ENCODE results near the gene SGTA. TPM values are rescaled to one million over a fixed set of nuclear protein-coding genes. Genes with fewer than 3 reads are reported as not detected.

SGTA gene
- total RNA-seq, 2 experiments from 2014 or later, result 51.0 to 51.1 TPM

DNA sequence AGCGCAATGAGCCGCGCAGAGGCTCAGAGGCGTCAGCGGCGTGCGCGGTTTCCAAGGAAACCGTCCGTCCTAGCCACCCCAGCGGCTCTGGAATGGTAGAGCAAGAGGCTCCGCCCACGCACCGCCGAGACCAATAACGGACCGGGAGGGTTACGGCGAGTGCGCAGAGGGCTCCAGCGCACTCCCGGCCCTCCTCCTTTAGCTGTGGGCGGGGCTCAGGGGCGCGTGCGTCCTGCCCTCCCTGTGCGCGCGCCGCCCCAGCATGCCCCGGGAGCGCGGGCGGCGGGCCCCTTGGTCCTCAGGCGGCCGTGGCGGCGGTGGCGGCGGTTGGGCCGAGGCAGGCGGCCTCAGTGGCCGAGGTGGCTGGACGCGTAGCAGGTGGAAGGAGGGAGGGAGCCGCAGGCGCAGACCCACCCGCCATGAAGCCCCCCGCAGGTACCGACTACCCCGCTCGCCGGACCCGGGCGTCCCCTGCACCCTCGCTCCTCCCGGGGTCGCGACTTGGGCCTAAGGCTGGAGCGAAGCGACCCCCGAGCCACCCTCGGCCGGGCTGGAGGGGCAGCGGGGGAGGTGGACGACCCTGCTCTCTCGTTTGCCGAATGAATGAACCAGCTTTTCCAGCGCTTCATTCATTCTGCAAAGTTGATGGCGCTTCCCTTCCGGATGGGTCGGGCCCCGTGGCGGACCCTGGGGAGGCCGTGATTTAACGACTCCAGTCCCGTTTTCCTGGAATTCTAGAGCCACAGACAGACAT is 2.3 kb upstream of the SGTA start, which contains the start of gene THOP1:
TSS of gene THOP1 (plus strand) at position 260 of the 754 bp plus-strand sequence. CDS start at position 420, 160 bp downstream.
- peak within 1 kb of the TSS; percentile 90 for H3K4me3 Mint-ChIP-seq
- ATAC-seq (peak; percentile 91), DNase-seq (peak; percentile 99)
- H3K9me3 Mint-ChIP-seq (ENCODE audit: insufficient read depth), result no peaks in the 10 kb centered on the region
- CTCF ChIA-PET, result interaction anchor here (0.9 kb wide), 1 partner anchor 250 kb away, joined by 3 read pairs; no protein-coding TSS in a partner anchor
- peaks cover 19% of the 10 kb centered on the region for H3K36me3 Mint-ChIP-seq (ENCODE audit: low read depth)
- POLR2A ChIA-PET, result interaction anchor here (0.6 kb wide), 1 partner anchor 1256 kb away, joined by 3 read pairs; no protein-coding TSS in a partner anchor
- peak within 1 kb of the TSS; percentile 81 for H3K27ac Mint-ChIP-seq
- peaks cover 61% of the 10 kb centered on the region for H3K4me1 Mint-ChIP-seq (ENCODE audit: low read depth)
- H3K27me3 Mint-ChIP-seq (ENCODE audit: low read depth), result no peaks in the 10 kb centered on the region

DNA sequence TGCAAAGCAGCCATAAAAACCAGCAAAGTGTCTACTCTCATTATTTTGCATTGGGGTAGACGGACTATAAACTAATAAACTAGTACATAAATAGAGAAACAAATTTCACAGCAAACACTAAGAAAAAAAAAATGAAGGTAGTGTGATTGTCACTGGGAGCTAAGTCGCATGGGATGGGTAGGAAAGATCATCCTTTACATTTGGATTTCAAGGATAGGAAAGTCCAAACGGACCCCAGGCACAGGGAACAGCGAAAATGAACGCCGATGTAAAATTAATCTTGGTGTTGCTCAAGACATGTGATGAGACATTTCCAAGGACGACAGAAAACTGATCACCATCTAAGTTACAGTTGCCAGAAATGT is 690 bp upstream of the SGTA start:
- ChIA-PET CTCF (interaction anchor here (0.9 to 1.1 kb wide), 2 partner anchors 15 to 135 kb away, joined by 3 read pairs; no protein-coding TSS in a partner anchor), POLR2A (interaction anchor here (0.6 to 0.7 kb wide), 4 partner anchors 118 to 871 kb away, joined by 3 to 6 read pairs (median 4); no protein-coding TSS in a partner anchor)
- ATAC-seq, result no peak

DNA sequence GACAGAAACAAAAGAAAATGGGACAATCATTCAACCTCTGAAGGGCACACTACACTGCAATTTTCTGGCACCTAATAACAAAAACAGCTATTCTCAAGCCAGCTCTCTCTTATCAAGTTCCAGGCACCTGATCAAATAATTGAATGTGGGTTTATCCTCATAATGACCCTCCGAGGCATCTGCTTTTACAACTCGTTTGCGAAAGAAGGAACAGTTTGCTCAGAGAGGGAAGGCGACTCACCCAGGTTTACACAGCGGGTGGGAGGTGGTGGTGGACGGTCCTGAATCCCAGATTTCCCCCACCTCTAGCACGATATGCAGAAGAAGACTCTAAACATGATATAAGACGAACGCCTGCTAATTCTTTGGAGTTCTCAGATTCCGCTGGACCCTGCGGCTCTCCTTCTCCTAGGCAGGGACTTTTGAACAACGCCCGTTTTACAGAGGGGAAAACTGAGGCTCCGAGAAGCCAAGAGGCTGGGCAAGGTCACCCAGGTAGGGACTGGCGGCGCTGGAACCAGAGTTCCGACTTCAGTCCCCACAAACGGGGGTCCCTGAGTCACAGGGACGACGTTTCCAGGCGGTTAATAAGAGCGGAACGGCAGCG is 641 bp downstream of the SGTA start:
- peaks cover 56% of the 10 kb centered on the region for H3K4me1 Mint-ChIP-seq (ENCODE audit: low read depth)
- peak; percentile 30 for DNase-seq
- peak overlapping the region; percentile 97 for H3K27ac Mint-ChIP-seq

More for the DNA sequence above, 690 bp upstream of the SGTA start:
- H3K36me3 Mint-ChIP-seq (ENCODE audit: low read depth), result peaks cover 13% of the 10 kb centered on the region
- H3K27ac Mint-ChIP-seq, result peak overlapping the region; percentile 97
- no peaks in the 10 kb centered on the region for H3K9me3 Mint-ChIP-seq (ENCODE audit: insufficient read depth)
- H3K4me3 Mint-ChIP-seq, result peak overlapping the region; percentile 88
- DNase-seq, result no peak
- H3K4me1 Mint-ChIP-seq (ENCODE audit: low read depth), result peaks cover 61% of the 10 kb centered on the region
- H3K27me3 Mint-ChIP-seq (ENCODE audit: low read depth), result no peaks in the 10 kb centered on the region

DNA sequence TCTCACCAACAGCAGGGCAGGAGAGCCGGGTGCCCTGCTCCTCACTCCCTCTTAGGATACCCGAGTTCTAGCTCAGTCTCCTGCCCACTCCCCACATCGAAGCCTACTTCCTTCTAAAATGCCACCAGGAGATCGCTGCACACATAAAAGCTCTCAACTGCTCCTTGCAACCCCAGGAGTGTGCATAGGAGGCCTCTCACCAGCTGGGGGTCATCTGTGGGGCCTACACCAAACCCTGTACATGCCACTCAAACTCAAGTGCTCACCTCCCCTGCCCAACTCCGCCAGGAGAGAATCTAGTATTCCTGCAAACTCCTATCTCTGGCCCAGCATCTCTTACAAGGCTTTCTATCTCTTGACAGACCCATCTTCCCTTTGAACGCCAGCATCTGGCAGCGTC is 2.8 kb downstream of the SGTA start:
- H3K27ac Mint-ChIP-seq, result no peak overlapping the region

More for the DNA sequence above, 641 bp downstream of the SGTA start:
- Mint-ChIP-seq H3K4me3 (peak overlapping the region; percentile 88), H3K9me3 (ENCODE audit: insufficient read depth) (no peaks in the 10 kb centered on the region), H3K36me3 (ENCODE audit: low read depth) (peaks cover 12% of the 10 kb centered on the region), H3K27me3 (ENCODE audit: low read depth) (no peaks in the 10 kb centered on the region)
- ChIA-PET CTCF (interaction anchor here (1.0 to 2.1 kb wide), 5 partner anchors 11 to 134 kb away, joined by 3 to 6 read pairs (median 4); no protein-coding TSS in a partner anchor), POLR2A (no interaction called here)
- ATAC-seq, result no peak

DNA sequence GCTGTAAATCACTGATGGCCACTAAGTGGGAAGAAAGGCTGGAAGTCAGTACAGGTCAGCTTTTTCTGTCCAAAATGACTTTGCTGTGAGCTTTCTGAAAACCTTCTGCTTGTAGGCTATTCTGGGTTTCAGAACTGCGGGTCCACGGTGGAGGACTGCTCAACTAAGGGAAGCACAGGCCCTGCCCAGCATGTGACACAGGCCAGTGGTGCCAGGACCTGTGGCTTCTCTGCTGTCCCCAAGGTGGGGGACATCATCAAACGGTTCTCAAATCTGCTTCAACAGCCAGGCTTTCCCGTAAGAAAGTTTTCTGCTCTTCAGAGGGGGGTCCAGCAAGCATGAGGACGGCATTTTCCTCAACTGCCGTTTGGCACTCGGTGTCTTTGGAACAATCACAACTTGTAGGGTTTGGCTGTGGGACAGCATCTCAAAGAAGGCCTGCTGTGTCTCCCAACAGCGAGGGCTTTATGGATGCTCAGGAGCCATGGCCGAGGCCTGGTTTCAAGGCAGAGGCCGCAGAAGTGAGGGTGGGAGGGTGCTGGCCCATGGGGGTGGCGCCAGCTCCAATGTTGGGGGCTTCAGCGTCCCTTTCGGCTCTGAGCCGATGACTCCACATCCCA is 3.8 kb downstream of the SGTA start:
- peaks cover 57% of the 10 kb centered on the region for H3K4me1 Mint-ChIP-seq (ENCODE audit: low read depth)
- H3K27ac Mint-ChIP-seq, result no peak overlapping the region
- no peaks in the 10 kb centered on the region for H3K9me3 Mint-ChIP-seq (ENCODE audit: insufficient read depth)
- ChIA-PET POLR2A (no interaction called here), CTCF (no interaction called here)
- DNase-seq (no peak), ATAC-seq (no peak)
- H3K4me3 Mint-ChIP-seq, result no peak overlapping the region
- H3K36me3 Mint-ChIP-seq (ENCODE audit: low read depth), result peaks cover 20% of the 10 kb centered on the region
- H3K27me3 Mint-ChIP-seq (ENCODE audit: low read depth), result no peaks in the 10 kb centered on the region

More for the DNA sequence above, 2.8 kb downstream of the SGTA start:
- DNase-seq (no peak), ATAC-seq (no peak)
- Mint-ChIP-seq H3K27me3 (ENCODE audit: low read depth) (no peaks in the 10 kb centered on the region), H3K4me3 (no peak overlapping the region), H3K4me1 (ENCODE audit: low read depth) (peaks cover 56% of the 10 kb centered on the region), H3K9me3 (ENCODE audit: insufficient read depth) (no peaks in the 10 kb centered on the region), H3K36me3 (ENCODE audit: low read depth) (peaks cover 16% of the 10 kb centered on the region)
- ChIA-PET POLR2A (no interaction called here), CTCF (no interaction called here)

DNA sequence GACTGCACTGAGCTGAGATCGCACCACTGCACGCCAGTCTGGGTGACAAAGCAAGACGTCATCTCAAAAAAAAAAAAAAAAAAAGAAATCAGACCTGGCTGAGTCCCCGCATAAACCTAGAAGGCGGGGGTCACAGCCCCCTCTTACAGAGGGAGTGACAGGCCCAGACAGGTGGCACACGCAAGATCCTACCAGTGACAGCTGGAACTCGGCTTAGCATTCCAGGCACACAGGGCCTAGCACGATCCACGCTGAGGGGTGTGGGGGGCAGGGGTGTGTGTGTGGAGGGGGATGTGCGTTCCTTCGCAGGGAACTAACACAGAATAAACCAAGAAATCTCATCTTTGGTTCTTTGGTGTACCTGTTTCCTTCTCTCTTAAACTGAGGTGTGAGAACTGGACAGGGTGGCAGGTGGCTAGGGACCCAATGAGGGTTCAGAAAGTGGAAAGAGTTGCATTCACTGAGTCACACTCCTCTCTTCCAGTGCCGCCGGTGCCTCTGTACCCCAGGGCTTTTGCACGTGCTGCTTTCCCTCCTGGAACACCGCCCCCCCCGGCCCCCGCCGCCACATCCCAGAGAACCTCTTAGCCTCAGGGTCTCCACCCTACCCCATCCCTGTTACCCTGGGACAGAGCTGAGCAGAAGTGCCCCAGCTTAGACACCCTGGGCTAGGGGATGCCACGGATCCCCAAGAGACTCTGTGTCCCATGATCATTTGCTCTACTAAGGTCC is 5.0 kb downstream of the SGTA start:
- no peak for DNase-seq
- H3K27ac Mint-ChIP-seq, result no peak overlapping the region
- H3K4me1 Mint-ChIP-seq (ENCODE audit: low read depth), result peaks cover 49% of the 10 kb centered on the region
- POLR2A ChIA-PET, result interaction anchor here (0.6 kb wide), 1 partner anchor 155 kb away, joined by 4 read pairs; no protein-coding TSS in a partner anchor
- H3K36me3 Mint-ChIP-seq (ENCODE audit: low read depth), result peaks cover 20% of the 10 kb centered on the region
- ATAC-seq, result no peak
- H3K27me3 Mint-ChIP-seq (ENCODE audit: low read depth), result no peaks in the 10 kb centered on the region
- CTCF ChIA-PET, result no interaction called here
- H3K9me3 Mint-ChIP-seq (ENCODE audit: insufficient read depth), result no peaks in the 10 kb centered on the region
- H3K4me3 Mint-ChIP-seq, result no peak overlapping the region

DNA sequence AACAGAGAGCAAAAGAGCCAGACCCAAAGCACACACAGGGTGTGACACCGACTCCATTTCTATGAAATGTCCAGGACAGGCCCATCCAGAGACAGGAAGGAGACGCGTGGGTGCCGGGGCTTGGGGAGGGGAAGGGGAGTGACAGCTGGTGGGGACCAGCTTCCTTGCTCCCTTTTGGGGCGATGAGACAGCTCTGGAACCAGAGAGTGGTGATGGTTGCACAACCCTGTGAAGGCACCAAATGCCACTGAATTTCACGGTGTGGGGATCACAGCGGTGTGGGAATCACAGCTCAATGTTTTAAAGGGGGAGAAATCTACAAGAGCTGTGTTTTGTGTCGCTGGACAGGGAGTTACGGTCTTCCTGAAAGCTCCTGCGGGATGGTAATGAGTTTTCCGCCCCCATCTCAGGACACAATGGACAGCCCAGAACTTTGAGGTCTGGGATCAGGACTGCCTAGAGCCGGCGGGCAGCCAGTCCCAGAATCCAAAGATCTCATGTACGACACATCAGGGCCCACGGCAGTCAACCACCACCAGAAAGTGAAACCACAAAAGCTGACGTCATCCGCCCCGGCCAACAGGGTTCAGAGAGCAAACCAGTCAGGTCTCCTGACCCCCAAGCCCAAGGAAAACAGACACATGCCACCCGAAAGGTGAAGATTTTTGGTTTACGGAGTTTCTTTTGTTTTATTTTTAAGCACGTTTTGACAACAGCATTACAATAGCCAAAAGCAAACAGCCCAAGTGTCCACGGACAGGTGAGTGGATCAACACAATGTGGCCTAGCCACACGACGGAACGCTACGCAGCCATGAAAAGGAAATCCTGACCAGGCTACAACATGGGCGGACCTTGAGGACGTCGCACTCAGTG is 7.3 kb downstream of the SGTA start:
- peak overlapping the region; percentile 74 for H3K4me3 Mint-ChIP-seq
- CTCF ChIA-PET, result interaction anchor here (1.4 to 1.6 kb wide), 2 partner anchors 65 to 127 kb away, joined by 4 to 7 read pairs; partner anchors contain the start of gene ZNF555

DNA sequence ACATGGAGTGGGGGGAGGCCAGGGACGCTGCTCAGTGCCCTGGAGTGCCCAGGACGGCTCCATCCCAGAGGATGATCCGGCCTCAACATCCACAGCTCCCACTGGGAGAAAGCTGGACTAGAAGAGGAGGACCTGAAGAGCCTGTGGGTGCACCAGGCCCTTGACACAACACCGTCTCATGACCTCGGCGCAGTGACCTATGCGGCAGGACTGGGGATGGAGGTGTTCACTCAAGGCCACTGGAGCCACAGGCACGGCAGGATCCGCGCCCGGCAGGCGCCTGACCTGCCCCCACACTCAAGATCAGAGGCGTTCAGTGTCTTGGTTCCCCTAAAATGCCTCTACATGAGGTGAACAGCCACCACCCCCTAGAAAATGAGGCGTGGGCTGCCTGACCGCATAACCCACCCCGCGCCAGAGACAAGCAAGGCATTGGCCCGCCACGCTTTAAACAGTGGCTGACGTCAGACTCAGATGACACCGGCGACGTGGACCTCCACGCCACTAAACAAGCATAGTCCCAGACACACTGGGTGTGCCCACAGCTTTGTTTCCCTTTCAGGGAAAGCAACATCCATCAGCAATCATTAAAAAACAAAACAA is 8.0 kb downstream of the SGTA start:
- Mint-ChIP-seq H3K27ac (peak overlapping the region; percentile 85), H3K27me3 (ENCODE audit: low read depth) (no peaks in the 10 kb centered on the region), H3K4me1 (ENCODE audit: low read depth) (peaks cover 35% of the 10 kb centered on the region), H3K36me3 (ENCODE audit: low read depth) (peaks cover 18% of the 10 kb centered on the region), H3K4me3 (peak overlapping the region; percentile 74), H3K9me3 (ENCODE audit: insufficient read depth) (no peaks in the 10 kb centered on the region)
- DNase-seq (no peak), ATAC-seq (no peak)
- CTCF ChIA-PET, result interaction anchor here (1.4 to 1.6 kb wide), 2 partner anchors 66 to 127 kb away, joined by 4 to 7 read pairs; partner anchors contain the start of gene ZNF555
- POLR2A ChIA-PET, result interaction anchor here (0.5 kb wide), 1 partner anchor 188 kb away, joined by 3 read pairs; no protein-coding TSS in a partner anchor

More for the DNA sequence above, 7.3 kb downstream of the SGTA start:
- DNase-seq (peak; percentile 88), ATAC-seq (peak; percentile 87)
- H3K36me3 Mint-ChIP-seq (ENCODE audit: low read depth), result peaks cover 18% of the 10 kb centered on the region
- H3K9me3 Mint-ChIP-seq (ENCODE audit: insufficient read depth), result no peaks in the 10 kb centered on the region
- POLR2A ChIA-PET, result interaction anchor here (0.5 kb wide), 1 partner anchor 187 kb away, joined by 3 read pairs; no protein-coding TSS in a partner anchor
- H3K4me1 Mint-ChIP-seq (ENCODE audit: low read depth), result peaks cover 40% of the 10 kb centered on the region
- H3K27ac Mint-ChIP-seq, result peak overlapping the region; percentile 85
- H3K27me3 Mint-ChIP-seq (ENCODE audit: low read depth), result no peaks in the 10 kb centered on the region

DNA sequence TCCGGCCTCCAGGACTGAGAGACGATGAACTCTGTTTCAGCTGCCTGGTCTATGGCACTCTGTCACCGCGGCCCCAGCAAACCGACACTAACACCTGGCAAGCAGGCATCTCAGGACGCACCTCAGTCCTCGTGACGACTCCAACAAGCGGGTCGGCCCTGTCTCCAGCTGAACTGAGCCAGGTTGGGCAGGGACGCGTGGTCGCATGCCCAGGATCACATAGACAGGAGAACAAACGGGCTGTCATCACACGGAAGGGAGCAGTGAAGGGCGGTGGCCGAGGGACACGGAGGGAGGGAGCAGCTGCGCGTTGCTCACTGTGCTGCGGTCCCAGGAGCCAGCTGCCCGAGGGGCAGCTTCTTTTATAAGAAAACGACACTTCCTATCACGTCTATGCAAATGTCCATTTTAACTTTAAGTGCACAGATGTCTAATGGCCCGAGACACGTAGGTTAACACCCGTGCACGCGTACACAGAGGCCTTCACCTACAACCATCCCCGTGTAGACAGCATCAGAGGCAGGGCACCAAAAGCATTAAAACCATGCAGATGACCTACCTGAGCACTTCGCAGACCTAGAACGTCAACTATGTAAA is 8.9 kb downstream of the SGTA start:
- no peak for ATAC-seq
- no peak overlapping the region for H3K4me3 Mint-ChIP-seq
- no peaks in the 10 kb centered on the region for H3K9me3 Mint-ChIP-seq (ENCODE audit: insufficient read depth)
- peak overlapping the region; percentile 52 for H3K27ac Mint-ChIP-seq
- H3K27me3 Mint-ChIP-seq (ENCODE audit: low read depth), result no peaks in the 10 kb centered on the region
- DNase-seq, result no peak
- H3K4me1 Mint-ChIP-seq (ENCODE audit: low read depth), result peaks cover 35% of the 10 kb centered on the region
- ChIA-PET POLR2A (no interaction called here), CTCF (no interaction called here)
- H3K36me3 Mint-ChIP-seq (ENCODE audit: low read depth), result peaks cover 18% of the 10 kb centered on the region
